GM21576 (cell line): ENCODE results near the gene TIMM22.

ENCODE experiments used
- ATAC-seq: cut with Tn5 transposase; IDR thresholded peaks from one replicate; pipeline ENCODE4 v1.9.1; 2021; ENCODE audit warnings: mild to moderate bottlenecking, moderate library complexity; ENCODE audit not compliant: unreplicated experiment

The TIMM22 gene

GRCh38 chr17:1018547-1018946 is 21.6 kb downstream of the TIMM22 start:
- no peak for ATAC-seq

- ATAC-seq: no peak
Observed at GRCh38 chr17:1019451-1019850, 22.5 kb downstream of the TIMM22 start.

- ATAC-seq: no peak
Observed at GRCh38 chr17:1021147-1021546, 24.2 kb downstream of the TIMM22 start.

GRCh38 chr17:1022278-1023024 is 25.5 kb downstream of the TIMM22 start:
- ATAC-seq: no peak

GRCh38 chr17:1024076-1024475 is 27.1 kb downstream of the TIMM22 start:
- no peak for ATAC-seq

- ATAC-seq: no peak
Observed at GRCh38 chr17:1025733-1026598, 29.0 kb downstream of the TIMM22 start.

GRCh38 chr17:1026599-1026975 is 29.7 kb downstream of the TIMM22 start:
- ATAC-seq: no peak

- ATAC-seq: no peak
Observed at GRCh38 chr17:1027044-1027443, 30.1 kb downstream of the TIMM22 start.

GRCh38 chr17:1029196-1029921 is 32.4 kb downstream of the TIMM22 start:
- no peak for ATAC-seq

- no peak for ATAC-seq
Observed at GRCh38 chr17:1029922-1030644, 33.2 kb downstream of the TIMM22 start.

- no peak for ATAC-seq
Observed at GRCh38 chr17:1030684-1031532, 34.0 kb downstream of the TIMM22 start.

- no peak for ATAC-seq
Observed at GRCh38 chr17:1031711-1032110, 34.8 kb downstream of the TIMM22 start.

GRCh38 chr17:1032391-1032790 is 35.5 kb downstream of the TIMM22 start:
- ATAC-seq: no peak

GRCh38 chr17:1033503-1033902 is 36.6 kb downstream of the TIMM22 start:
- no peak for ATAC-seq

GRCh38 chr17:1034652-1035210 is 37.8 kb downstream of the TIMM22 start:
- ATAC-seq: no peak

- no peak for ATAC-seq
Observed at GRCh38 chr17:1035546-1036170, 38.7 kb downstream of the TIMM22 start.

GRCh38 chr17:1036171-1036844 is 39.4 kb downstream of the TIMM22 start:
- ATAC-seq: no peak

- no peak for ATAC-seq
Observed at GRCh38 chr17:1036845-1037237, 39.9 kb downstream of the TIMM22 start.
